ENCODE data around the gene ME3. TPM values are rescaled to one million over a fixed set of nuclear protein-coding genes. Genes with fewer than 3 reads are reported as not detected.

The ME3 gene
- total and polyA plus RNA-seq, 4 donors: 1.4 to 7.2 (median 2.3) TPM

DNA sequence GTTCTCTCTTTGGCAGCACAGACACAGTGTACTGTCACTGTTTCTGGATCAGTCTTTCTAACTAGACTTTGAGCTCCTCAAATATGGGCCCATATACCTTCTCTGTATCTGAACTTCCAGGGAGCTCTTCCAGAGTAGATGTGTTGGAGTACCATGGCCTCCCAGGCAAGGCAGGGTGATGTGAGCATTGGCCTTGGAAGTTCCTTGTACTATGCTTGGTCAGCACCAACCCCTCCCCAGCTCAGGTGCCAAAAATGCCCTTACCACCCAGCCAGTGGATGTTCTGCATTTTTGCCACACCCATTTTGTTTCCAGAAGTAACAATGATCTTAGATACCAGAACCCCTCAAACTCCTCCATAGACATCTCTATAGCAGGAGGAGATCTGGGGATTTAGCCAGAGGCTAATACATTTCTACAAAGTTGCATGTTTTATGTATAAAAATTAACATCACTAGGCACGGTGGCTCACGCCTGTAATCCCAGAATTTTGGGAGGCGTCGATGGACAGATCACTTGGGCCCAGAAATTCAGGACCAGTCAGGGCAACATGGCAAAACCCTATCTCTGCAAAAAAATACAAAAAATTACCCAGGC is 165.1 kb downstream of the ME3 start:
- TF ChIP-seq CTCF (IDR thresholded peaks at IDR 0.05; ENCODE audit: low read depth, low read length, missing input control) (no peak), ZBTB33 (IDR thresholded peaks at IDR 0.05) (no peak), TAF1 (conservative IDR thresholded peaks at IDR 0.05) (no peak), GABPA (IDR thresholded peaks at IDR 0.05 in 1 of 2, conservative IDR thresholded peaks at IDR 0.05 in 1 of 2) (no peak), FOXA1 (IDR thresholded peaks at IDR 0.05) (no peak), JUND (IDR thresholded peaks at IDR 0.05) (no peak), REST (IDR thresholded peaks at IDR 0.05) (no peak), FOXA2 (IDR thresholded peaks at IDR 0.05) (no peak), RAD21 (IDR thresholded peaks at IDR 0.05) (no peak), RXRA (IDR thresholded peaks at IDR 0.05) (no peak), HNF4G (IDR thresholded peaks at IDR 0.05) (no peak), YY1 (IDR thresholded peaks at IDR 0.05) (no peak), SP1 (IDR thresholded peaks at IDR 0.05) (no peak), MAX (IDR thresholded peaks at IDR 0.05) (no peak), HNF4A (conservative IDR thresholded peaks at IDR 0.05) (no peak), NR2F2 (IDR thresholded peaks at IDR 0.05) (no peak), EGR1 (IDR thresholded peaks at IDR 0.05; ENCODE audit: low read depth in 2 of 2) (no peak)
- TF ChIP-seq, protein P1, sequence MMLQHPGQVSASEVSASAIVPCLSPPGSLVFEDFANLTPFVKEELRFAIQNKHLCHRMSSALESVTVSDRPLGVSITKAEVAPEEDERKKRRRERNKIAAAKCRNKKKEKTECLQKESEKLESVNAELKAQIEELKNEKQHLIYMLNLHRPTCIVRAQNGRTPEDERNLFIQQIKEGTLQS (IDR thresholded peaks at IDR 0.05): no peak
- Histone ChIP-seq H3K4me3 (ENCODE audit: low read depth in 1 of 3, low read length in 3 of 3) (no peak overlapping the region), H3K27me3 (ENCODE audit: control insufficient read depth in 4 of 4, insufficient read depth in 4 of 4, low read length in 3 of 4) (no peaks in the 10 kb centered on the region), H3K9me3 (ENCODE audit: control insufficient read depth in 4 of 4, low read length in 3 of 4) (peaks cover 0 to 2% (median 2%) of the 10 kb centered on the region in 4 donors), H3K9ac (ENCODE audit: low read depth in 1 of 2, low read length in 2 of 2) (no peak overlapping the region), H3K36me3 (ENCODE audit: control insufficient read depth in 4 of 4, insufficient read depth in 3 of 4, low read depth in 1 of 4, low read length in 3 of 4) (no peaks in the 10 kb centered on the region), H3K4me1 (ENCODE audit: control insufficient read depth in 4 of 4, insufficient read depth in 4 of 4, low read length in 3 of 4) (peaks cover 9 to 17% (median 13%) of the 10 kb centered on the region in 4 donors), H3K27ac (ENCODE audit: low read depth in 1 of 2, low read length in 2 of 2) (no peak overlapping the region)
- DNase-seq (ENCODE audit: low spot score): no peak
- whole genome bisulfite sequencing: over 99% methylated on average over 4 of the region's 4 CpGs

Data from liver (tissue), 9 donors.